ENCODE results near the gene TRAPPC5. TPM values are rescaled to one million over a fixed set of nuclear protein-coding genes. Genes with fewer than 3 reads are reported as not detected.

The TRAPPC5 gene
- polyA plus RNA-seq, 1 donor (not counting 4 experiments of a cell fraction or from before 2014, with no cell fraction given), result 54.8 TPM

DNA sequence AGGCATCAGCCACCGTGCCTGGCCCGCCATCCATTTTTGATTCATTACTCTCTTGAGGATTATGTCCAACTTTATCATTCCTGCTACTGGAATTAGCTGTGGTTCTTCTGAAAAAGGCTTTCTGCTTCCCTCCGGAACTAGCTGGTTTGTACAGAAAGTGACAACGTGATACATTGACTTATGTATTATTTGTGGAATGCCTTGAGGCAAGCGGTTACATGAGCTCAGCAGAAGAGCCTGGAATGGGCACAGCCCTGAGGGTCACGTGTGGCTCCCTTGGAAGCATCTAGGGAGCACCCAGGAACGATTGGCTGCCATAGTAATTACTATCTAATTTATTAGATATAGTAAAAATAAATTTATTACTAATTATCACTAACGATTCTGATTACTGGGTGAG is 26.2 kb upstream of the TRAPPC5 start:
- Histone ChIP-seq H3K9me1 (ENCODE audit: control insufficient read depth, extremely low read depth, insufficient read depth, low read length) (peaks cover 2% of the 10 kb centered on the region), H3K9me3 (ENCODE audit: control insufficient read depth, low read depth, low read length) (no peaks in the 10 kb centered on the region), H3K27me3 (ENCODE audit: control insufficient read depth, extremely low read depth, insufficient read depth, low read length) (no peaks in the 10 kb centered on the region), H3K79me2 (ENCODE audit: control insufficient read depth, insufficient read depth, low read length) (no peaks in the 10 kb centered on the region), H3K27ac (ENCODE audit: control insufficient read depth, insufficient read depth, low read length) (no peak overlapping the region), H3K36me3 (ENCODE audit: control insufficient read depth in 2 of 2, extremely low read depth in 1 of 2, insufficient read depth in 2 of 2, low read length in 2 of 2) (no peaks in the 10 kb centered on the region), H2AFZ (ENCODE audit: control insufficient read depth, low read length) (no peak overlapping the region), H3K4me2 (ENCODE audit: control insufficient read depth, extremely low read depth, insufficient read depth, low read depth, low read length) (no peak overlapping the region), H3K9ac (ENCODE audit: control insufficient read depth, extremely low read depth, insufficient read depth, low read length) (no peak overlapping the region), H4K20me1 (ENCODE audit: control insufficient read depth, extremely low read depth, insufficient read depth, low read length) (no peaks in the 10 kb centered on the region), H3K4me3 (ENCODE audit: control insufficient read depth in 2 of 3, extremely low read depth in 1 of 3, insufficient read depth in 2 of 3, low read depth in 1 of 3, low read length in 3 of 3) (no peak overlapping the region), H3K4me1 (ENCODE audit: control insufficient read depth, extremely low read depth, insufficient read depth, low read length) (peaks cover 4% of the 10 kb centered on the region)
- FAIRE-seq (no peak), DNase-seq (ENCODE audit: low read depth, low spot score) (peak; percentile 19)
- TF ChIP-seq CTCF (optimal IDR thresholded peaks at IDR 0.05 in 1 of 3, IDR thresholded peaks at IDR 0.05 in 1 of 3, conservative IDR thresholded peaks at IDR 0.05 in 1 of 3; ENCODE audit: extremely low read depth in 1 of 3, insufficient read depth in 2 of 3, low read length in 3 of 3), result no peak
- no peak for TF ChIP-seq EZH2 (IDR thresholded peaks at IDR 0.05; ENCODE audit: low read length)
- dilution Hi-C loops (cut with MboI; ENCODE audit: extremely low pct_ligation_motif_present, low sequenced_read_pairs), result no loop called here

GRCh38 chr19:7655581-7655980 is 25.1 kb upstream of the TRAPPC5 start:
- Histone ChIP-seq H3K79me2 (ENCODE audit: control insufficient read depth, insufficient read depth, low read length) (no peaks in the 10 kb centered on the region), H3K9me3 (ENCODE audit: control insufficient read depth, low read depth, low read length) (no peaks in the 10 kb centered on the region), H2AFZ (ENCODE audit: control insufficient read depth, low read length) (no peak overlapping the region), H3K4me1 (ENCODE audit: control insufficient read depth, extremely low read depth, insufficient read depth, low read length) (peaks cover 4% of the 10 kb centered on the region), H3K27ac (ENCODE audit: control insufficient read depth, insufficient read depth, low read length) (no peak overlapping the region), H3K4me3 (ENCODE audit: control insufficient read depth in 2 of 3, extremely low read depth in 1 of 3, insufficient read depth in 2 of 3, low read depth in 1 of 3, low read length in 3 of 3) (no peak overlapping the region), H4K20me1 (ENCODE audit: control insufficient read depth, extremely low read depth, insufficient read depth, low read length) (no peaks in the 10 kb centered on the region), H3K27me3 (ENCODE audit: control insufficient read depth, extremely low read depth, insufficient read depth, low read length) (no peaks in the 10 kb centered on the region), H3K9ac (ENCODE audit: control insufficient read depth, extremely low read depth, insufficient read depth, low read length) (no peak overlapping the region), H3K4me2 (ENCODE audit: control insufficient read depth, extremely low read depth, insufficient read depth, low read depth, low read length) (no peak overlapping the region), H3K9me1 (ENCODE audit: control insufficient read depth, extremely low read depth, insufficient read depth, low read length) (peaks cover 2% of the 10 kb centered on the region), H3K36me3 (ENCODE audit: control insufficient read depth in 2 of 2, extremely low read depth in 1 of 2, insufficient read depth in 2 of 2, low read length in 2 of 2) (no peaks in the 10 kb centered on the region)
- FAIRE-seq, result no peak
- no peak for DNase-seq (ENCODE audit: low read depth, low spot score)
- TF ChIP-seq CTCF (optimal IDR thresholded peaks at IDR 0.05 in 1 of 3, IDR thresholded peaks at IDR 0.05 in 1 of 3, conservative IDR thresholded peaks at IDR 0.05 in 1 of 3; ENCODE audit: extremely low read depth in 1 of 3, insufficient read depth in 2 of 3, low read length in 3 of 3), result no peak
- no peak for TF ChIP-seq EZH2 (IDR thresholded peaks at IDR 0.05; ENCODE audit: low read length)
- dilution Hi-C loops (cut with MboI; ENCODE audit: extremely low pct_ligation_motif_present, low sequenced_read_pairs), result no loop called here

All from keratinocyte (primary cell).